ENCODE measurements around the gene CSNK1G1.
"Not testable (repeated sequence)": the region's sequence is repeated elsewhere in the genome, so short reads cannot be mapped to it uniquely, and the experiment has no call there.

The CSNK1G1 gene

DNA sequence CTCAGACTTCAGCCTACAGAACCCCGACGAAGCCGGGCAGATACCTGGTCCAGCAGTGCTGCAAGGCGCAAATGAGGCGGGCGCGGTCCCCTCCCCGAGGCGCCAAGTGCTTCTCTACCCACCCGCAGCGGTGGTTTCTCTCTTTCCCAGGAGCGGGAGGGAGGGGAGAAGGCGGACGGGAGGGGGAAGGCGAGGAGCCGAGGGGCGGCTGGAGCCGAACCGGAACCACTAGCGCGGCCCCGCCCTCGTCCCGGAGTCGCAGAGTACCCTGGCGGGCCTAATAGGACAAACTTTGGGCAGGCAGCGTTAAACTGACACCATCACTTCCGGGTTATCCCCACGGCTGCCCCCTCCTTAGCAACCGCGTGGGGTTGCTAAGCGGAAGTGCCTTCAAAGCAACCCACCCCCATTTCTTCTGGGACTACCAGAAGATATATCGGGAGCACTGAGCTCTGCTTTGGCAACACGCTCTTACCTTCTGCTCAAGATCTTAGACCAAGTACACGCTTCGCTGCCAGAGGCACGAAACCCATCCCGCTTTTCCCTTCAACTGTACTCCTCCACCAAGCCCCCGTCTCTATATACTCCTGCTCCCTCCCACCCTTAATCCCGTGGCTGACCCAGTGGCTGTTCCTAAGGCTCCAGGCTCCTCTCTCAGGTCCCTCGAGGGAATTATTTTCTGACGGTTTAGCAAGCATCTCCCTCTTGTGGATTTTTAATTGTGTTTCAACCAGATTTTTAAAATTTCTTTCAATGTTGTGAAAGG lies at the start of gene CSNK1G1:
Gene CSNK1G1 (minus strand): TSS at position 230 of the 766 bp plus-strand sequence. CDS start 55,674 bp downstream, outside the sequence.
- peak; percentile 82 to 89 for DNase-seq (ENCODE audit: low read depth in 2 of 2)

DNA sequence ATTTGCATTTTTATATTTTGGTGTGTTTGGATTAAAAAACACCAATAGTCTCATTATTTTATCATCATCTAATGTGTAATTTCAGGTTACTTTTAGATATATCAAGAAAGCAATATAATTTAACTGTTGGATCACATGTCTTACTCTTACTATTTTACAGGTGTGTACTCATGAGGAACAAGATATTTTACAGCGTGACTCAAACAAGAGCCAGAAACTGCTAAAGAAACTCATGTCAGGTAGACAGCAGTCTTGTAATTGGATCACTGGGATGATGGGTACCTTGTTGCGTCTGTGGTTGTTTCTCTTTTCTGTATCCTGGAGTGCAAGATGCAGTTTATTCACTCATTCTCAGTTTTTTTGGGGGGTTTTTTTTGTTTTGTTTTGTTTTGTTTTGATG lies 44.6 kb upstream of the CSNK1G1 start:
- no peak for DNase-seq (ENCODE audit: low read depth in 2 of 2)

DNA sequence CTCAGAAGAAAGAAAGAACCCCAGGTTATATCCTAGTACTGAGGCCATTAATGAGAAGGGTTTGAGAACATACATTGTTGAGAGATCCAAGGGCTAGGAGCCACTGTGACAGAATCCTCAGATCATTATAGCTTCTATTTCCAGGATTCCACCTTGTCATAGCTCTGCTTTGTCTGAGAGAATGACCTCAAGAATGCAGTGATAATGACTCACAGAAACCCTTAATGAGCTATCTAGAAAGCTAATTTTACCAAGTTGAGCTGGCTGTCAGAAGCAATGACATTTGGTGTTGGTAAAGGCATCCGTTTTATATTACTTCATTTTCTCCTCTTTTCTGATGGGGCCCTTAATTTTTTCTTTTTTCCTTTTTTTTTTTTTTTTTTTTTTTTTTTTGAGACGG lies 42.6 kb upstream of the CSNK1G1 start:
- no peak for DNase-seq (ENCODE audit: low read depth in 2 of 2)

DNA sequence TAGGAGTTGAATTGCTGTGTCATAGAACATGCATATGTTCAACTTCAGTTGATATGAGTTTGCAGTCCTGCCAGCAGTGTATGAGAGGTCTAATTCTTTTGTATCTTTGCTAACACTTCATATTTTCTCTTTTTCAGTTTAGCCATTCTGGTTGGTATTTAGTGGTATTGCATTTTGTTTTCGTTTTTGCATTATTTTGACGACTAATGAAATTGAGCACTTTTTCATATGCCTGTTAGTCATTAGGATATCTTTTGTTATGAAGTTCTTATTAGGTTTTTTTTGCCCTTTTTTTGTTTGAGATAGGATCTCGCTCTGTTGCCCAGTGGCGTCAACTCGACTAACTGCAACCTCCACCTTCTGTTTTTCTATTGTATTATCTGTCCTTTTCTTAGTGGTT lies 40.8 kb upstream of the CSNK1G1 start:
- no peak for DNase-seq (ENCODE audit: low read depth in 2 of 2)

DNA sequence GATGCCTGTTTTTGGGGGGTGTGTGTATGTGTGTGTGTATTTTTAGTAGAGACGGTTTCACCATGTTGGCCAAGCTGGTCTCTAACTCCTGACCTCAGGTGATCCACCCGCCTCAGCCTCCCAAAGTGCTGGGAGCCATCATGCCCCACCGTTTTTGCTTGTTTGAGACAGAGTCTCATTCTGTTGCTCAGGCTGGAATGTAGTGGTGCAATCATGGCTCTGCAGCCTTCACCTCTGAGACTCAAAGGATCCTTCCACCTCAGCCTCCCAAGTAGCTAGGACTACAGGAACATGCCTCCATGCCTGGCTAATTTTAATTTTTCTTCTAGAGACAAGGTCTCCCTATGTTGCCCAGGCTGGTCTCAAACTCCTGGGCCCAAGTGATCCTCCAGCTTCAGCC lies 36.5 kb upstream of the CSNK1G1 start:
- DNase-seq (ENCODE audit: low read depth in 2 of 2): not testable (repeated sequence)

DNA sequence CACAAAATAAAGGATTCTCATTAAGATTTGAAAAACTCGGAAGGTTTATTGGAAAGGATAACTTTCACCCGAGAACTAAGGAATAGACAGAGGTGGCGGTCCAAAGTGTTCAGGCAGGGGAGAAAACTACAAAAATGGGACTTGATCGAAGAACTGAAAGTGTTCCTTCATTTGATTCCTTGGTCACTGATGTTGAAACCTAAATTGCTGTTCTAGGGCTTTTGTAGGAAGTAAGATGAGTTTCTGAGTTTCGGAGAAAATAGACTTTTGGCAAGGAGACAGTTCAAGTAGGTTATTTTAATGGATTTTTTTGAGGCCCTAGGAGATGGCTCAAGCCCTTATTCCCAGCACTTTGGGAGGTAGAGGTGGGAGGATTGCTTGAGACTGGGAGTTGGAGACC lies 33.1 kb upstream of the CSNK1G1 start:
- DNase-seq (ENCODE audit: low read depth in 2 of 2): no peak

DNA sequence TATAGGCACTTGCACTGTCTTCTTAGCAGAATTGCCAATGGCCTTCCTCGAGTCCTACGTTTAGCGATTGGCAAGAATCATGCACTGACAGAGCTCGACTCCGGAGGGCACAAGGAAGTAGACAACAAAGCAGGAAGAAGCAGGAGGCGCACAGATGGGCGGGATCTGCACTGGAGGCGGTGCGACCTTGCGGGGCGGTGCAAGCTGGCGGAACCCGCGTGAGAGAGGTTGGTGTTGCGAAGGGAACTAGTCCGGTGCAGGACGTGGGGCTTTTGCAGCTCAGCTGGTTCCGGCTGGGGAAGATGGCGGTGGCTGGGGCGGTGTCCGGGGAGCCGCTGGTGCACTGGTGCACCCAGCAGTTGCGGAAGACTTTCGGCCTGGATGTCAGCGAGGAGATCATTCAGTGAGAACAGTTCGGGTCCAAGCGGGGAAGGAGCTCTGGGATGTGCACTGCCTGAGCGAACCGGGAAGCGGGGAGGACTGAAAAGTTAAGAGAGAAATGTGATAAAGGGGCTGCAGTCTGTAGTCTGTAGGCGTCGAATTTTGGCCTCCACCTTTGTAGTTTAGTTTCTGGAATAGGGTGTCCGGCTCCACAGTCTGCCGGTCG lies 31.7 kb upstream of the CSNK1G1 start, which contains the start of gene TRIP4:
Gene TRIP4 (plus strand): TSS at position 275 of the 607 bp plus-strand sequence. CDS start 28 bp downstream, at position 303.
- DNase-seq (ENCODE audit: low read depth in 2 of 2): peak; percentile 92

DNA sequence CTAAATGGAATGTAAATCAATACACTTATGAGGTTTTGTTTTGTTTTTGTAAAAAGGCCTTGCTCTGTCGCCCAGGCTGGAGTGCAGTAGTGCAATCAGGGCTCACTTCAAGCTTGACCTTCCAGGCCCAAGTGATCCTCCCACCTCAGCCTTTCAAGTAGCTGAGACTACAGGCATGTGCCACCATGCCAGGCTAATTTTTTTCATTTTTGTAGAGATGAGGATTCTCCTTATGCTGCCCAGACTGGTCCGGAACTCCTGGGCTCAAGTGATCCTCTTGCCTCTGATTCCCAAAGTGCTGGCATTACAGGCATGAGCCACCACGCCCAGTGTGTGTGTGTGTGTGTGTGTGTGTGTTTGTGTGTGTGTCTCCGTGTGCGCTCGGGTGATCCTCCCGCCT lies 30.3 kb upstream of the CSNK1G1 start:
- no peak for DNase-seq (ENCODE audit: low read depth in 2 of 2)

DNA sequence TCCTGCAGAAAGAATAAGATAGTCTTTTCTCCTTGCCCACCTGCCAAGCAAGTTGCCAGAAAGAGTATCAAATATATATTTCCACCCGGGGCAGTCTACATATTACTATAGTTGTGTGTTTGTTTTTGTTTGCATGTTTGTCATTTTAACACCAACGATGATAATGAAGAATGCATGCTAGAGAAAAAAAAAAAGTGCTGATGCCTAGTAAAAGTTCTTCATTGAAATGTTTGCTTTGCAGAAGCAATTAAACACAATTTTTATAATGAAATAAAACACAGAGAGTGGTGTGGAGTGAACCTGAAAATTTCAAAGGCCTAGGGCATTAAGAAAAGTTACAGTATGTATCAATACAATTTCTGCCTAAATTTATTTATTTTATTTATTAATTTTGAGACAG lies 27.8 kb upstream of the CSNK1G1 start:
- no peak for DNase-seq (ENCODE audit: low read depth in 2 of 2)

DNA sequence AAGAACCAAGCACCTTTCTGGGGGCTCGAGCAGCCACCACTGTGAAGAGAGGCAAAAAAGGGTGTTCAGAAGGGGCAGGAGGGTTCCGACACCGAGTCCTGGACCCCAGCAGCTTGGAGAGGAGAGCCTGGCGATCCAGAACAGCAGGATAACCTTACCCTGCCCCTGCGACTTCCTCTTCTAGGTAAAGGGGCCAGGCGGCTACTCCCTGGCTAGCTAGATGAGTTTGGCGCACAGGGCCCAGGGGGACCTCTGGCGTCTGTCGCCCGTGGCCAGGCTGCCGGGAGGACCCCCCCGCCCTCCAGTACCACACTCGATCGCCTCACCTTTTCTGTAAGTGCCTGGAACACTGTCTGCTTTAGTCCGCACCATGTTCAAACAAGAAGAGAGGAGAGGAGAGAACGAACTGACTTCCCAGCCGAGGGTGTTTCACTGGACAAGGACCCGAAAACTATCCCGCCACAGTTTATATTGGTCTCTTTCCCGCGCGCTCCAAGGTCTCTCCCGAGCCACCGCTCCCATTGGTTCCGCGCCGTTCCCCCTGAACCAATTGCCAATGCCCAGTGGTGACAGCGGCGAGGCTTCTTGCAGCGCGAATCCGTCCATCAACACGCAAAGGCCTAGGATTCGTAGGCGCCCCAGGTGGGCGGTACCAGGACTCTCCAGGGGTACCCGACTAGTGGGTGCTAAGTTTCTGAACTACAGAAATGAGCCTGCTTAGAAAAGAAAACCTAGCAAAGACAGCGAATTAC lies 25.2 kb upstream of the CSNK1G1 start, which contains the start of gene PCLAF:
Gene PCLAF (minus strand): TSS at position 442 of the 752 bp plus-strand sequence. CDS start 70 bp downstream, at position 372.
- peak; percentile 72 to 81 for DNase-seq (ENCODE audit: low read depth in 2 of 2)

DNA sequence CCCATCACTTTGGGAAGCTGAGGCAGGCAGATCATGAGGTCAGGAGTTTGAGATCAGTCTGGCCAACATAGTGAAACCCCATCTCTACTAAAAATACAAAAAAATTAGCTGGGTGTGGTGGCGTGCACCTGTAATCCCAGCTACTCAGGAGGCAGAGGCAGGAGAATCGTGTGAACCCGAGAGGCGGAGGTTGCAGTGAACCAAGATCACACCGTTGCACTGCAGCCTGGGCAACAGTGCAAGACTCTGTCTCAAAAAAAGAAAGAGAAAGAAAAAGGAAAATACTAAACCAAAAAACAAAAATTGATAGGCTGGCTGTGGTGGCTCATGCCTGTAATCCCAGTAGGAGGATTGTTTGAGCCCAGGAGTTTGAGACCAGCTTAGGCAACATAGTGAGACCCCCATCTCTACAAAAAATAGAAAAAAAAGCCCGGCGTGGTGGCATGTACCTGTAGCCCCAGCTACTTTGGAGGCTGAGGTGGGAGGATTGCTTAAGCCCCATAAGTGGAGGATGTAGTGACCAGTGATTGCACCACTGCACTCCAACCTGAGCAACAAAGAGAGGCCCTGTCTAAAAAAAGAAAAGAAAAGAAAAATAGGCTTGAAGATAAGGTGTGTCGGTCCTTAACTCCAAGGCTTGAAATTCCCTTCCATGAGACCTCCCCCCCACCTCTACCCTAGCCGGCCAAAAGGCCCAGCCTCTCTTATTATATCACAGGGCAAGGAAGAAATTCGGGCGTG lies 24.3 kb upstream of the CSNK1G1 start:
- not testable (repeated sequence) for DNase-seq (ENCODE audit: low read depth in 2 of 2)

DNA sequence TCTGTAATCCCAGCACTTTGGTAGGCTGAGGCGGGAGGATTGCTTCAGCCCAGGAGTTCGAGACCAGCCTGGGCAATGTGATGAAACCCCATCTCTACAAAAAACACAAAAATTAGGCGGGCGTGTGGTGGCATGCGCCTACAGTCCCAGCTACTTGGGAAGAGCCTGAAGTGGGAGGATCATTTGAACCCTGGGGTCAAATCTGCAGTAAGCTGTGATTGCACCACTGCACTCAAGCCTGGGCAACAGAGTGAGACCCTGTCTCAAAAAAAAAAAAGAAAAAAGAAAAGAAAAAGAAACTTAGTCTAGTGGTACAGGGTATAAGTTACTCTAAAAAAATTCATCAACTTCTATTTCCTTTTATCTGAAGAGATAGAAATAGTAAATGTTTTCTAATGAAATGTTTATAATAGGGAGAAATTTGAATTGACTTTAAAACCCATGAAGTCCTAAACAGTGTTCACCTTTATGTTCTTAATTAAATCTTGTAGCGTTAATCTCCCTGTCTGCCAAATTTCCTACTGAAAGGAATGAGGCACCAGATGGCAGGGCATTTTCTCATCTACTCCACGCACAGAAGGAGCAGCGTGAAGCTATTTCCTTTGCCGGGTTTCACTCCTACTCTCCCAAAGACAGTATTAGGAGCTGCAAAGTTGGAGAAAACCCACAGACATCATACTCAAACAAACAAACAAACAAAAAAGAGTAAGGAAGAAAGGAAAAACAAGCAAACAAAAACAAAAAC lies 23.4 kb upstream of the CSNK1G1 start:
- DNase-seq (ENCODE audit: low read depth in 2 of 2): no peak

DNA sequence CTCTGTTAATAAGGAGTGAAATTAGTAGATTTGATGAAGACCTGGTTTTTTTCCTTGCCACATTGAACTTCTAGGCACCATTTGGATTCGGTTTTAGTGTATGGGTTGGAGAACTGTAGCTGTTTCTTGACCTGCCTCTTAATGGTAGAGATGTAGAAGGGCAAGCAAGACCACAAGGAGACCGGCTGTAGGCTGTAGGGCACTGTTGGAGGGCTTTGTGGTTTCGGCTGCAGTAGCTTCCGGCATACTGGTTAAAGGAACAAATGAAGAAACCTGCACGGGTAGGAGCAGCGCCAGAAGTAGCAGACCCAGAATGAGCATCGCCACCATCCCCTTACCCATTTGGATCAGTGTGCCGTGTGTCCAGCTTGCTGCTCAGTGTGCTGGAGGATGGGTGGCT lies 17.4 kb upstream of the CSNK1G1 start:
- DNase-seq (ENCODE audit: low read depth in 2 of 2): no peak

DNA sequence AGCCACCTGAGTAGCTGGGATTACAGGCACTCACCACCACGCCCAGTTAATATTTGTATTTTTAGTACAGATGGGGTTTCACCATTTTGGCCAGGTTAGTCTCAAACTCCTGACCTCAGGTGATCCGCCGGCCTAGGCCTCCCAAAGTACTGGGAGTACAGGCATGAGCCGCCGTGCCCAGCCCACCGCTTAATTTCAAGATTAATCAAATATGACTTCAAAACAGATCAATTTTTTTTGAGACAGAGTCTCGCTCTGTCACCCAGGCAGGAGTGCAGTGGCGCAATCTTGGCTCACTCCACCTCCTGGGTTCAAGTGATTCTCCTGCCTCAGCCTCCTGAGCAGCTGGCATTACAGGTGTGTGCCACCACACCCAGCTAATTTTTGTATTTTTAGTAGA lies 15.4 kb upstream of the CSNK1G1 start:
- DNase-seq (ENCODE audit: low read depth in 2 of 2): not testable (repeated sequence)

DNA sequence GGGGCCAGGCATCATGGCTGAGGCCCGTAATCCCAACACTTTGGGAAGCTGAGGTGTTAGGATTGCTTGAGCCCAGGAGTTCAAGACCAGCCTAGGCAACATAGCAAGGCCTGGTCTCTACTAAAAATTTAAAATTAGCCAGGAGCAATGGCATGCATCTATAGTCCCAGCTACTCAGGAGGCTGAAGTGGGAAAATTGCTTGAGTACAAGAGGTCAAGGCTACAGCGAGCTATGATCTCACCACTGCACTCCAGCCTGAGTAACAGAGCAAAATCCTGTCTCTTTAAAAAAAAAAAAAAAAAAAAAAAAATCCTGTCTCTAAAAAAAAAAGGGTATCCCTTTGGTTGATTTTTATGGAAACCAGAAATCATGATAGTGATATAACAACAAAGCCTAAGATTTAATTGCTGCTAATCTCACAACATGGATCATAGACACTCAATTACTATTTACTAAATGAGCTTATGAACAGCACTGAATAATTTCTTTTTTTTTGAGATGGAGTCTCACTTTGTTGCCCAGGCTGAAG lies 13.2 kb upstream of the CSNK1G1 start:
- no peak for DNase-seq (ENCODE audit: low read depth in 2 of 2)

DNA sequence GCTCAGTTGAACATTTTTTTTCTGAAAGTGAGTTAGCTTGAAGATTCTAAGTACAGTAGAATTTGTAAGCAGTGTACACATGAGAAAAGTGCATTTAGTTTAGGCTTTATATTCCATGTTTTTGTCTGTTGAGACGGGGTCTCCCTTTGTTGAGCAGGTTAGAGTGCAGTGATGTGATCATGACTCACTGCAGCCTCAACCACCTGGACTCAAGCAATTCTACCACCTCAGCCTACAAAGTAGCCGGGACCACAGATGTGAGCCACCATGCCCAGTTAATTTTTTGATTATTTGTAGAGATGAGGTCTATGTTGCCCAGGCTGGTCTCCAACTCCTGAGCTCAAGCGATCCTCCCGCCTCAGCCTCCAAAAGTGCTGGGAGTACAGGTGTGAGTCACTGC lies 5.3 kb upstream of the CSNK1G1 start:
- DNase-seq (ENCODE audit: low read depth in 2 of 2): no peak

DNA sequence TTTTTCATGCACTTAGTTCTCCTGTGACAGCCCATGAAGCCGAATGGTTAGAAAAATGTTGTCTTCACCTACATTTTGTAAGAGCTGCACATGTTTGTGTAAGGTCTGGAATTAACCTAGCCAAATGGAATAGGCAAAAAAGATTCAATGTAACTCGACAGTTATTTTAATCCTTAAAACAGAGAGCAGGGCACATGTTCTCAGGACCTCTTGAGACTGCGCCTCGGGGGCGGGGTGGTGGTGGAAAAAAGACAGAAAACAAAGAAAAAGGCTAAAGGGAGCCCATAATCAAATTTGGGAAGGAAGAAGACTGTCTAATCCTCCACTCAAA lies 702 bp upstream of the CSNK1G1 start:
- no peak for DNase-seq (ENCODE audit: low read depth in 2 of 2)

DNA sequence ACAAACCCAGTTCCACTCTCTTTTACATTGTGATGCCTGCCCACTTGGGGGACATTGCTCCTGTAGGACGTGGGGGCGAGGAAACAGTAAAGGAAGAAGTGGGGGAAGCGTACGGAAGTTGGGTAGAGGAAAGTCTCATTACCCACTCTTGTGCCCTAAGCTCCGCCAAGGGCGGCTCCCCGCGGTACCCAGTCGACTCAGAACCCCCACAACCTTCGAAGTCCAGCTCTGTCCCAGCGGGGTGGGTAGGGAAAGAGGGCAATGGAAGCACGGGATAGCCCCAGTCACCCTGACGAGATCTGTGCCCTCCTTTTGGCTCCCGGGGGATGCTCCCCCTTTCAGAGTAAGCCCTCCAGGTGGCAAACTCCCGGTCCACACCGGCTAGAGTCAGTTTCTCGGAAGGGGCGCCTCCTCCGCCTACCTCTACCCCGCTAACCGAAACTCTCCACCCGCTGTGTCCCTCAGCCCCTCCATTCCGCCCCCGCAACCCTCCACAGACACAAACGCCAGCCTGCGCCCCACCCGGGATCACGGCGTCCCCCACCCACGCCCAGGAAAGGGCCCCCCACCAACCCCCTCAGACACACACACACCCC lies 527 bp downstream of the CSNK1G1 start:
- peak in 1 of 2 donors; percentile 9 for DNase-seq (ENCODE audit: low read depth in 2 of 2)

DNA sequence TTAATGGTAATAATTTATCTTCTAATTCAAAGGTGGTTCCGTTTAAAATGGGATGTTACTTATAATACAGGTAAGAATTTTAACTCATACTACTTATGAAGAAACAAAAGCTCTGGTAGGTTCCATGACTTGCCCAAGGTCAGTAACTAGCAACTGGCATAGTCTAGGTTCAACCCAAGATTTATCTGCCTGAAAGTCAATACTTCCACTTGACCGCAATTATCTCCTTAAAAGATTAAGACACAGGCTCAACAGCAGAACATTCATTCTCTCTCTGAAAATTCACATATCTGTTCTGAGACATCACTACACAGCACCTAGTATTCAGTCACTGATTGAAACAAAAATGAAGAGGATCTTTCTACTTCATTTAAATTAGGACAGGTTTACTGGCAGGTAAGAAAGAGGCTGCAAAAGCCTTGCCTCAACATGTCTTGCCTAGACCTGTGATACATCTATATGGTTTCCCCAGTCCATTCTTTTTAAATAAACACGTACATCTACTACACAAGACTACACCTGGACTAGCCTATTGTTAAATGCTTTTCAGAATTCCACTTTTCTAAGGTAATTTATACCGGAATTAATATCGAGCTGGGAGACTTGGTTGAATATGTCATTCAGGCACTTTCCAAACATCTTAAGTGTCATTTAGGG lies 1.2 kb downstream of the CSNK1G1 start:
- no peak for DNase-seq (ENCODE audit: low read depth in 2 of 2)

DNA sequence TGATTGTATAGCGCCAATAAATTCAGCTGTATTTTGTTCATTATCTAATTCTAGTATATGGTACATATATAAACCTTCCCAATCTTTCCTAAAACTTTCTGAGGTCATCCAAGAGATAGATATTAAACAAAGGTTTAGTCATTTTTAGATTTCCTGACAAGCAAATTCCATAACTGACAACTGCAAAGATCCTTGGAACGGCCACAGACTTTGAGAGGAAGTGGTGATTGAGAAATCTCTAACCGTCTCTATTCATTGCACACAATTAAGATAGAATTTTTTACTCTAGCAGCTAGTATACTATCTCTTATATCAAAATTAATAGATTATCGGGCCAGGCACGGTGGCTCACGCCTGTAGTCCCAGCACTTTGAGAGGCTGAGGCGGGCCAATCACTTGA lies 4.7 kb downstream of the CSNK1G1 start:
- no peak for DNase-seq (ENCODE audit: low read depth in 2 of 2)

All from stimulated activated CD8-positive, alpha-beta memory T cell treated with anti-CD3 and anti-CD28 coated beads, Interleukin-2, amount 100 ng/mL, for 1 hour (primary cell).